ENCODE data around the gene DENND6A.
A peak's percentile ranks its signal among the peaks of the same experiment; 100 is the strongest.
"Not testable (repeated sequence)": the region's sequence is repeated elsewhere in the genome, so short reads cannot be mapped to it uniquely, and the experiment has no call there.

The DENND6A gene

DNA sequence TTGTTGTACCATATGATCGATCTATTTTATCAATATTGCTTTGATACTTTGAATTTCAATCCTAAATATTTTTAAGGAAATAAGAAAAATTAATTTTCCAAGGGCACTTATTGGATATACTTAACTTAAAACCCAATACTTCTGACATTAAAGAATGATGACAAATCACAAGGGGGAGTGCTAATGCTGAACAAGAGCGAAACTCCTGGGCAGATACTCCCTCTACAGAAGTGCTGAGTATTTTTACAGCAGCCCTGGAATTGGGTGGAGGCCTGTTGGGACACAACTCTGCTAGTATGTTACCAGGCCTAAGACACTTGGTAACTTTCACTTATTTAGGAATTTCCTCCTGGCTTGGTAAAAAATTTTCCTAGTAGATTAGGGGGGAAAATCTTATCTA is 46.2 kb downstream of the DENND6A start:
- no peak for DNase-seq (ENCODE audit: low read depth in 4 of 4, low spot score in 1 of 4)

DNA sequence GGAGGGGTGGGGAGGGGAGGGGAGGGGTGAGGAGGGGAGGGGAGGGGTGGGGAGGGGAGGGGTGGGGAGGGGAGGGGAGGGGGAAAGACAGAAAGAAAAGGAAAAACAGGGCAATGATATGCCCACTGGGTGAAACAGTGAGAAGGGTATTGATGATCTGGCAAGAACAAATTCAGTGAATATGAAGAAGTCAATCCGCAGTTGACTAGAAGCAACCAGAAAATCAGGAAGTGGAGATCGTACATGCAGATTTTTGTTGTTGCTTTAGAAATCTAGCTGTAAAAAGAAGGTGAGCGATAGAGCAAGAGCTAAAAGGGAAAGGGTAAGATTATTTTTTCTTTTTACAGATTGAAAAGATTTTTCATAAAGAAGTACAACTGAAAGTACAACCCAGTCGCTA is 48.1 kb downstream of the DENND6A start:
- DNase-seq (ENCODE audit: low read depth in 4 of 4, low spot score in 1 of 4) = no peak

DNA sequence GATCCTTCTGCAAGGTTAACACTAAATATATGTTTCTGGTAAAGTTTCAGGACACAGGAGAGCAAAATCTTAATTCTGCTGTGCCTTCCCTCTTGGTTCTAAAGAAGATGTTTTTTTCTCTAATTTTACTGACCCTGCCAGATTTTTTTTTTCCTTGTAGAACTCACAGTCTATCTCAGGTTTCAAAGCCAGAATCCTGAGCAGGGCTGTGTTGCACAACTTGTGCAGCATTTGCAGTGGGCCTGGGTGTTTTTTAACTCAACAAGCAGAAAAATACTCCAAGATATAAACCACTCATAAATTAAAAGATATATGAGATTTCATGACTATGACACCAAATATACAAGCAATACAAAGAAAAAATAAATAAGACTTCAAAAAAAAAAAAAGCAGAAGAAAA is 55.5 kb downstream of the DENND6A start:
- no peak for DNase-seq (ENCODE audit: low read depth in 4 of 4, low spot score in 1 of 4)

DNA sequence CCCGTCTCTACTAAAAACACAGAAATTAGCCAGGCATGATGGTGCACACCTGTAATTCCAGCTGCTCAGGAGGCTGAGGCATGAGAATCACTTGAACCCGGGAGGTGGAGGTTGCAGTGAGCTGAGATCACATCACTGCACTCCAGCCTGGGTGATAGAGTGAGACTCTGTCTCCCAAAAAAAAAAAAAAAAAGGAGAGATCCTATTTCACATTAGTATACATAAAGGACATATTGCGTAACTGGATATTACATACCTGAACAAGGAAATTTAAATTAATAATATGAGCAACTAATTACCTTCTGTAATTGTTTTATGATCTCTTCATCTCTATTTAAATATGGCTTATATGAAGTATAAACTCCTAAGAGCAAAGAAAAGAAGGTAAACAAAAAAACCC is 58.6 kb downstream of the DENND6A start:
- DNase-seq (ENCODE audit: low read depth in 4 of 4, low spot score in 1 of 4) = not testable (repeated sequence)

DNA sequence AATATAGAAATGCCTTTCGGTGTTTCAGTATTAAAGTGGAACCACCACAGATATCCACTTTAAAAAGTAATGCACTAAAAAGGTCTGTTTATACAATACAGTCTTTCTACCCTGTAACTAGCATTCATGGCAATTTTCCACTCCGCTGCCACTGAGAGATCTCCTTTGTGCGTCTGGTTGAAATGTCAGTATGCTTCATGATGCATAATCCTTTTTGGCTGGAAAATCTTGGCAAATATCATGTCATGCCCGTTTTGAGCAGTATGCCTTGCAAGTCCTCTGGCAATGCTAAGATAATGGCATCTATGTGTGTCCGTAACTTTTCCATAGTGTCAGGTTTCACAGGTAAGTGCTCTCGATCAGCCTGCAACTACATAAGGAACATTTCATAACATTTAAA is 64.9 kb downstream of the DENND6A start:
- DNase-seq (ENCODE audit: low read depth in 4 of 4, low spot score in 1 of 4) = no peak

DNA sequence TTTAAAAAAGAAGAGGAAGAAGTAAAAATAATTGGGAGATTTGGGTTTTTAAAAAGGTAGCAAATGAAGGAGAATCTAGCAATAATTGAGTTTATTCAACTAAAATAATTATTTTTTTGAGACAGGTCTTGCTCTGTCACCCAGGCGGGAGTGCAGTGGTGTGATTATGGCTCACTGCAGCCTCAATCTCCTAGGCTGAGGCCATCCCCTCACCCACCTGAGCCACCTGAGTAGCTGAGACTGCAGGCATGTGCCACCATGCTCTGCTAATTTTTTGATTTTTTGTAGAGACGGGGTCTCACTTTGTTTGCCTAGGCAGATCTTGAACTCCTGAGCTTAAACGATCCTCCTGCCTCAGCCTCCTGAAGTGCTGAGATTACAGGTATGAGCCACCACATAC is 68.1 kb downstream of the DENND6A start:
- DNase-seq (ENCODE audit: low read depth in 4 of 4, low spot score in 1 of 4) = no peak

DNA sequence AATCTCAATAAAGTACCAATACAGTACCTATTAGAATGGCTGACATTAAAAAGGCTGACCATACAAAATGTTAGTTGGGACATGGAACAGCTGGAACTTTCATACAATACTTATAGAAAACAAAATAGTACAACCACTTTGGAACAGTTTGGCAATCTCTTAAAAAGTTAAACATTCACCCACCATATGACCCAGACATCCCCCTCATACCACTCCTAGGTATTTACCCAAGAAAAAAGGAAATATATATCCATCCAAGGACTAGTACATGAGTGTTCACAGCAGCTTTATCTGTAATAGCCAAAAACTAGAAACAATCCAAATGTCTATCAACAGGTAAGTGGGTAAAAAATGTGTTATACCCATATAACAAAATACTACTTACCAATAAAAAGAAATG is 70.5 kb downstream of the DENND6A start:
- DNase-seq (ENCODE audit: low read depth in 4 of 4, low spot score in 1 of 4) = no peak

DNA sequence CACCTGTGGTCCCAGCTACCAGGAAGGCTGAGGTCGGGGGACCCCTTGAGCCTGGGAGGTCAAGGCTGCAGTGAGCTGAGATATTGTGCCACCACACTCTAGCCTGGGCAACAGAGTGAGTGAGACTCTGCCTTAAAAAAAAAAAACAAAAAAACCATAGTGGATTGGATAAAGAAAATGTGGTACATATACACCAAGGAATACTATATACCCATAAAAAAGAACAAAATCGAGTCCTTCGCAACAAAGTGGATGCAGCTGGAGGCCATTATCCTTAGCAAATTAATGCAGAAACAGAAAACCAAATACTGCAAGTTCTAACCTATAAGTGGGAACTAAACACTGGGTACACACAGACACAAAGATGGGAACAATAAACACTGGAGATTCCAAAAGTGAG is 75.1 kb downstream of the DENND6A start:
- no peak for DNase-seq (ENCODE audit: low read depth in 4 of 4, low spot score in 1 of 4)

DNA sequence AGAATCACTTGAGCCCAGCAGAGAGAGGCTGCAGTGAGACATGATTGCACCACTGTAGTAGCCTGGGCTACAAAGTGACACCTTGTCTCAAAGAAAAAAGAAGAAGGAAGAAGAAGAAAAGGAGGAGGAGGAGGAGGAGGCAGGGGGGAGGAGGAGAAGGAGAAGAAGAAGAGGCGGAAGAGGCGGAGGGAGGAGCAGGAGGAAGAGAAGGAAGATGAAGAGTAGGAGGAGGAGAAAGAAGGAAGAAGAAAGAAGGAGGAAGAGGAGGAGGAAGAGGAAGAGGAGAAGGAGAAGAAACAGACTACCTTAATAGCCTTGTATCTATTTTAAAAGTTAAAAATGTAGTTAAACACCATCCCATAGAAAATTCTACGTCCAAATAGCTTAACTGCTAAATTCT is 76.6 kb downstream of the DENND6A start:
- no peak for DNase-seq (ENCODE audit: low read depth in 4 of 4, low spot score in 1 of 4)

DNA sequence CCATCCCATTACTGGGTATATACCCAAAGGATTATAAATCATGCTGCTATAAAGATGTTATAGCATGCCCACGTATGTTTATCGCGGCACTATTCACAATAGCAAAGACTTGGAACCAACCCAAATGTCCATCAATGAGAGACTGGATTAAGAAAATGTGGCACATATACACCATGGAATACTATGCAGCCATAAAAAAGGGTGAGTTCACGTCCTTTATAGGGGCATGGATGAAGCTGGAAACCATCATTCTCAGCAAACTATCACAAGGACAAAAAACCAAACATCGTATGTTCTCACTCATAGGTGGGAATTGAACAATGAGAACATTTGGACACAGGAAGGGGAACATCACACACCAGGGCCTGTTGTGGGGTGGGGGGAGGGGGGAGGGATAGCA is 81.0 kb downstream of the DENND6A start:
- not testable (repeated sequence) for DNase-seq (ENCODE audit: low read depth in 4 of 4, low spot score in 1 of 4)

DNA sequence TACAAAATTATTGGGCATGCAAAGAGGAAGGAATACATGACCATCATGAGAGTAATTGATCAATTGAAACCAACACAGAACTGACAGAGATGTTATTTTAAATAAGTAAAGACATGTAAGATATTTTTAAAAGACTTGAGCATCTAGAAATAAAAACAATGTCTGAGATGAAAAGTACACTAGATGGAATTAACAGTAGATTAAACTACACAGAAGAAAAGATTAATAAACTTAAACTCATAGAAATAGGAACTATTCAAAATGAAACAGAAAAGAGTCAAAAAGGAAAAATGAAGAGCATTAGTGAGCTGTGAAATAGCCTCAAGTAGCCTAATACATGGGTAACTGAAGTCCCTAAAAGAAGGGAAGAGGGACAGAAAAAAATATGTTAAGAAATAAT is 87.2 kb downstream of the DENND6A start:
- DNase-seq (ENCODE audit: low read depth in 4 of 4, low spot score in 1 of 4) = no peak

DNA sequence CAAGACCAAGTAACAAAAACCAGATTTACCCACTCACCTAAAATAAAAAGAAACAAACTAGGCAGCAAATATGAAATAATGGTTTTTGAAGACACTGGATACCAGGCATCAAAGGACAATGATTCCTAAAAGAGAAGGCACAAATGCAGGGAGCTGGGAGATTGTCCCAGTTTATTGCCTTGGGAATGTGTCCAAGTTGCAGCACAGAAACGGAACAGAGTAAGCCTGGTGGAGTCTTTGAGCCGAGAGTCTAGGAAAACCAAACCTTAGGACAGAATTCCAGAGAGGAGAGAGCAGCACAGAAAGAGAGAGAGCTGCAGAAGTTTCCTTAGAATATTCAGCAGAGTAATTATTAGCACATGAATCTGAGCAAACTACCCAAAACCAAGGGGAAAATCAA is 87.9 kb downstream of the DENND6A start:
- no peak for DNase-seq (ENCODE audit: low read depth in 4 of 4, low spot score in 1 of 4)

DNA sequence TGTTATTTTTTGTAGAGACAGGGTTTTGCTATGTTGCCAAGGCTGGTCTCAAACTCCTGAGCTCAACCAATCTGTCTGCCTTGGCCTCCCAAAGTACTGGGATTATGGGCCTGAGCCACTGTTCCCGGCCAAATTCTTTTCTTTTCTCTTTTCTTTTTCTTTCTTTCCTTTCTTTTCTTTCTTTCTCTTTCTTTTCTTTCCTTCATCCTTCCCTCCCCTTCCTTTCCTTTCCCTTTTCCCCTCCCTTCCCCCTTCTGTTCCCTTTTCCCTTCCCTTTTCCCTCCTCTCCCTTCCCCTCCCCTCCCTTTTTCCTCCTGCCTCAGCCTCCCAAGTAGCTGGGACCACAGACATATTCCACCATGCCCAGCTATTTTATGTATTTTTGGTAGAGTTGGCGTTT is 92.7 kb downstream of the DENND6A start:
- no peak for DNase-seq (ENCODE audit: low read depth in 4 of 4, low spot score in 1 of 4)

DNA sequence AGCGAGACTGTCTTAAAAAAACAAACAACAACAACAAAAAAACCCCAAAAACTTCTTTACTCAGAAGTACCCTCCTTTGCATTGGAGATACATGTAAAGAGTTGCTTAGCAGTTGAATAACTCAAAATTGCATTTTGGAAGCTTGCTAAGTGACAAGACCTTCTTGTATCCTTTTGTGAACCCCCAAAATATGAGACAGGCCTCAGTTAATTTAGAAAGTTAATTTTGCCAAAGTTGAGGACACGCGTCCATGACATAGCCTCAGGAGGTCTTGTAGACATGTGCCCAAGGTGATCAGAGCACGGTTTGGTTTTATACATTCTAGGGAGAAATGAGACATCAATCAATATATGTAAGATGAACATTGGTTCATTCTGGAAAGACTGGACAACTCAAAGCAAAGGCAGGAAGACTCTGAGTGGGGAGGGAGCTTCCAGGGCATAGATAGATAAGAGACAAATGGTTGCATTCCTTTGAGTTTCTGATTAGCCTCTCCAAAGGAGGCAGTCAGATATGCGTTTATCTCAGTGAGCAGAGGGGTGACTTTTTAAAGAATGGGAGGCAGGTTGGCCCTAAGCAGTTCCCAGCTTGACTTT is 94.0 kb downstream of the DENND6A start:
- no peak for DNase-seq (ENCODE audit: low read depth in 4 of 4, low spot score in 1 of 4)

DNA sequence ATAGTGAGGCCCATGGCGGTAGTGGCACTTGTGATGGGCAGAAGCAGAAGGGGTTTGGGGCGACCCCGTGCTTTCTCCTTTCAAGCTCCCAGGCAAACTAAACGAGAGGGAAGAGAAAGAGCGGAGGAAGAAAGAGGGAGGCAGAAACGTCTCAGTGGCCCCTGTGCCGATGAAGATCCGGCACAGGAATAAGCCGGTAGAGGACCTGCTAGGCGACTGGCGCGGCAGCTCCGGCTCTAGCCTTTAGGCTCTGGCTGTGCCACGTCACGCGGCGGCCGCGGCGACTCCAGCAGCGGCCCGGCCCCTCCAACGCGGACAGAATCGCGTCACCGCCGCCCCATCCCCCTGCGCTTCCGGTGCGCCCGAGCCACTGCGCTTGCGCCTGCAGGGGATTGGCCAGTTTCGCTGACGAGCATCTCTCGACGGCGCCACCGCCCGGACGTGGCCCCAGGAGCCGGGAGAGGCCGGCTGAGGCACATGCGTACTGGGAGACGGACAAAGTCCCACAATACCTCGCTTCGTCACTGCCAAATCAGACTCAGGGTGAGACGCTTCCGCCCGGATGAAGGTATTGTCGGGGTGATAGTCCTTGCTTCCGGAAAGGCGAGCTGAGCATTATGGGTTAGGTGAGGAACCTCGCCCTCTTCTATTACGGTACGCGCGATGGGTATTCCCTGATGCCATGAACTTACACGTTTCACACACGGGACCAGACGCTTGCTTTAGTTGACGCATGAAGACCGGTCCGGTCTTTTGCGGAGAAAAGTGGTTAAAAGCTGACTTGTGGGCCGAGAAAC is 95.6 kb downstream of the DENND6A start, which contains the start of gene ARF4:
Gene ARF4 (minus strand): TSS at position 218 of the 797 bp plus-strand sequence. CDS start 204 bp downstream, at position 14.
- peak; percentile 96 to 99 (median 96) for DNase-seq (ENCODE audit: low read depth in 4 of 4, low spot score in 1 of 4)

DNA sequence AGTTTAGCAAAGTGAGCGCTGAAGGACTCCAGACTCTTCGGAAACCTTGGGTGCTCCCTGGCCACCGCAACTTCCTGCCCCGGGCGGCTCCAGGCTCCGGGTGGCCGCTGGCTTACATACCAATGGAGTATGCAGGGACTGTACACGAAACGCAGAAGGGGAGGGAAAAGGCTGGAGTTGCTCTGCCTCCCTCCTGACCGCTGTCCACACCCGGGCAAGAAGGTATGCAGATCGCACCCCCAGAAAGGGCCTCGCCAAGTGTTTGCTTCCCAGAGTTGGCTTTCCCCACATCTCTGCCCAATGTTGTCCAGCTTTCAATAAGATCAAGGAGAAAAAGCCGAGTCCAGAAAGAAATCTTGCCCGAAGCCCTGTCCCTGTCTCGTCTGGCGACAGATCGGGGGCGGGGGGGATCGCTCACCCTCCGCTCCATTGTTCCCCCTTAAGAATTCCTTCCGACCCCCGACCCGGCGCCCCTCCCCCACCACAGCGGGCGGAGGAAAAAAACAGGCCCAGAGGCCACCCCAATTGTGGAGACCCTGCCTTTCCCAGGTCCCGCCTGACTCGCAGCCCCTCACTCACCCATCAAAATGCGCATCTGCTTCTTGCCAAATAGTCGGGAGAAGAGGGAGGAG is 96.3 kb downstream of the DENND6A start:
- peak in 3 of 4 experiments; percentile 11 to 40 (median 37) for DNase-seq (ENCODE audit: low read depth in 4 of 4, low spot score in 1 of 4)

DNA sequence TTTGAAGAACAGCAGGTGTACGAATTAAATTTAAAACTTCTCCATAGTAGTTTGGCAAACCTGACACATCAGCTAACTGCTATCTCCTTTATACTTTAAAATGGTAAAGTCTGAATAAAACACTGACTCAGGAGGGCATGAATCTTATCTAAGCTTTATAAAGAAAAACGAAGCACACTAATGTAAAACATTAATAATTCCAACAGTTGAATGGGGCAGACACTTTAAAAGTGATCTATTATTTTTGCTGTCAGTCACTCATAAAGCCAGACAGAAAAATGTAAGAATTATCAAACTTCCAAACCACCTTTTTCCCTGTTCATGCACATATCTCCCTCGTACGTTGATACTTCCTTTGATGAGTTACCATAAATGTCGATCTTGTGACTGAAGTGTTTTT is 98.3 kb downstream of the DENND6A start:
- no peak for DNase-seq (ENCODE audit: low read depth in 4 of 4, low spot score in 1 of 4)

DNA sequence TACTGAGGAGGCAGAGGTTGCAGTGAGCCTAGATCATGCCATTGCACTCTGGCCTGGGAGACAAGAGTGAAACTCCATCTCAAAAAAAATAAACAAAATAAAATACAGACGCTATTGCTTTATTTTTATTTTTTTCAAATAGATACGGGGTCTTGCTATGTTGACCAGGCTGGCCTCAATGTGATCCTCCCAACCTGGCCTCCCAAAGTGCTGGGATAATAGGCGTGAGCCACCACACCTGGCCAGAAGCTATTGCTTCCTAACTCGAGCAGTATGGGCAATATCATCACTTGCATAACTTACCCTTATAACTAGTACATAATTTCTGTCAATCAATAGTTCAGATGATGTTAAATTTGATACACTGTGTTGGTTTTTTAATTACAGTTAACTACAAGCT is 98.7 kb downstream of the DENND6A start:
- DNase-seq (ENCODE audit: low read depth in 4 of 4, low spot score in 1 of 4) = no peak

DNA sequence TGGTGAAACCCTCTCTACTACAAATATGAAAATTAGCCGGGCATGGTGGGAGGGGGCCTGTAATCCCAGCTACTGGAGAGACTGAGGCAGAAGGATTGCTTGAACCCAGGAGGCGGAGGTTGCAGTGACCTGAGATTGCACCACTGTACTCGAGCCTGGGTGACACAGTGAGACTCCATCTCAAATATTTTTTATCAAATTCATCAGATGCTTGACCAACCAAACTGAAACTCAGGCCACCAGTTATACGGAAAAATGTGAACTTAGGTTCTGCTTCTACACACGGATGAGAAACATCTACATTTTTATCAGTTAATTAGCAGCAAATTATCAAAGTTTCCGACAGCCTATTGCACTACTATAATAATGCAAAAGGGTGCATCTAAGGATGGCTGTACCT is 100.6 kb downstream of the DENND6A start:
- no peak for DNase-seq (ENCODE audit: low read depth in 4 of 4, low spot score in 1 of 4)

DNA sequence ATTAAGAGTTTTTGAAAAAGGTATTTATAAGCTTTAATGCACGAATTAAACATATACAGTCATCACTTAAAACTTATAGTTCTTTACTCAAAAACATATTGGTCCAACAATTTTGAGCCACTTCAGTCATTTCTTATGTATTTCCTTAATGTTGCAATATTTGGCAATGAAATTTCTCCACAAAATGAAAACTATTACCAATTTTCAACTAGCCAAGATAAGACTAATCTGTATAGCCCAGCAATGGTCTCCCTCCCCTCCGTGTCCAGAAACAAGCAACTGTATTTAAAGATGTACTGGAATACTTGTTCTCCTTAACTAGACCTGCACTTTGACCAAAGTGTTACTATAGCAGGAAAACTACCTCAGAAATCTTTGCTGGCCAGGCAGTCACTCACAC is 105.0 kb downstream of the DENND6A start:
- DNase-seq (ENCODE audit: low read depth in 4 of 4, low spot score in 1 of 4) = no peak

DNA sequence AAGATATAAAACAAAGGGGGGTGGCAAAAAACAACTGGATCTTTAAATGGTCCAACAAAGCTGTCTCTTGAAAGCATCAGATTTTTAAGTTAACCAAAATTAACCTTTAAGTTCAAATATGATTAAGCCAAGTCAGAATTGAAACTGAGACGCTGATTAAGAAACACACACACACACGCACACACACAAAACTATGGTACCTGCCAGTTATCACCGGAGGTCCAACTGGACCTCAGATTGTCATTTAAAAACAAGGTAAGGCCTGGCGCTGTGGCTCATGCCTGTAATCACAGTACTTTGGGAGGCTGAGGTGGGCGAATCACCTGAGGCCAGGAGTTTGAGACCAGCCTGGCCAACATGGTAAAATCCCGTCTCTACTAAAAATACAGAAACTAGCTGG is 106.1 kb downstream of the DENND6A start:
- no peak for DNase-seq (ENCODE audit: low read depth in 4 of 4, low spot score in 1 of 4)

DNA sequence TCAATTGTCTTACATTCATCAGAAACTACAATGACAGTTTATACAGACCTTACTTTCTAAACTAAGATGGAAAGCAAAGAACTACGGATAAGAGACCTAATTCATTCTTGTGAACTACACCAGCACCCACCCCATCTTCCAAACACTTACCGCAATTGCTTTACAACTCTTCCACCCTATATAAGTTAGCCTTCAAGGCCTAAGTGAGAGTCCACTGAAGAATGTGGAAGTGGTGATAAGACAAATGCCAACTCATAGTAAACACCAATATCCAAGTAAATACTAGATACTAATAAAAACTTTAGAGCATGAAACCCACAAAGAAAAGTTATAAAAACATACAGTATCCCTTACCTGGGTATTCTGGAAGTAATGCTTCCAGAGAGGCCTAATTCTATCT is 109.3 kb downstream of the DENND6A start:
- no peak for DNase-seq (ENCODE audit: low read depth in 4 of 4, low spot score in 1 of 4)
